HG03175 (cell line): ENCODE measurements around the gene MATK.
"Not testable (repeated sequence)": the region's sequence is repeated elsewhere in the genome, so short reads cannot be mapped to it uniquely, and the experiment has no call there.

Experiments
- ATAC-seq: cut with Tn5 transposase; IDR thresholded peaks from one replicate; pipeline ENCODE4 v1.9.1; 2021; ENCODE audit warnings: mild to moderate bottlenecking, moderate library complexity; ENCODE audit not compliant: unreplicated experiment

MATK gene

GRCh38 chr19:3771000-3771905, 14.9 kb downstream of the MATK start:
- no peak for ATAC-seq

DNA sequence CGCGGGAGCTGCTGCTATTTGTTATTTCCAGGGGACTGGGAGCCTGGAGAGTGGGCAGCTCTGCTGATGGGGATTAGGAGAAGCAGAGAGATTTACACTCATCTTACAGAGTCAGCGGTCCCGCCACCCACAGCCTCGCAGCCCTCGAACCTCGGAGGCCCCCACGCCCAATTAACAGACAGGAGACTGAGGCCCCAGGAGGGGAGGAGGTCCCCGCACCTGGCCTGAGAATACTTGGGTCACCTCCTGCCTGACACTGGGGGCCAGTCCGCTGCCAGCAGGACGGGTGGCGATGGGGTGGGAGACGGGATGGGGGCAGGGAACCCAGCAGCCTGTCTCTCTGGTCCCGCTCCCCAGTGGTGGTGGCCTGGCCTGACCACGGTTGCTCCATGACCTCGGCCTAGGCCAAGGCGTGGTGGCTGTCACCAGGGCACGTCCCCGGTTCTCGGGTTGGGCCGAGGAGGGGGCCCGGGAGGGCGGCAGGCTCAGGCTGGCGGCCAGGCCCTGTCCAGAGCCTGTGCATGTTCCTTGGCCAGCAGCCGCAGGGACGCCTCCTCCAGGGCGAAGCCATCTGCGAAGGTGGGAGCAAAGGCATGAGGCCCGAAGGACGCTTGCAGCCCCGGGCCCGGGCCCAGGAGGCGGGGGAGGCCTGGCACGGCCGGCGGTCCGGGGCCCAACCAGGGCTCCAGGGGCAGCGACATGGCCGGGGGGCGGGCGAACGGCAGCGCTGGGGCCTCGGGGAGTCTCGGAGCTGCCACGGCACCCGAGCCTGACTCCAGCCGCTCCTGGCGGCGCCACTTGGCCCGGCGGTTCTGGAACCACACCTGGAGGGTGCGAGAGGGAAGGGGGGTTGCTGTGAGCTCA, 15.8 kb downstream of the MATK start:
- ATAC-seq: no peak

DNA sequence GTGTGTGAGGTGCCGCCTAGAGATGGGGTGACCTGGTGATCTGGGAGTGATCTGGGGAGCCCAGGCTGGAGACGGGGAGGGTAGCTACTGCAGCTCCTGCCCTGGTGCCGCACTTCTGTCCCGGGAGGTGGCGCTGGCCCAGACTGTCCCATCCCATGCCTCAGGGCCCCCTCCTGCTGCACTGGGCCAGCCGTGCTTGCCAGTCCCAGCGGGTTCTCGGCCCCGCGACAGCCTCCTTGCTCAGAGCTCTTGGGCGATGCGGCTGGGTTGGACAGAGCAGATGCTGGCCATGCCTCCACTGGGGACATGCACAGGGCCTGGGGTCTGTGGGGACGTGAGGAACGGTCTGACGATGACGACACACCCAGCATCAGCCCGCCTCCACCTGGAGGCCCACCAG, 16.7 kb downstream of the MATK start:
- no peak for ATAC-seq

- ATAC-seq: no peak
Measured at GRCh38 chr19:3768748-3769099, 17.5 kb downstream of the MATK start.

DNA sequence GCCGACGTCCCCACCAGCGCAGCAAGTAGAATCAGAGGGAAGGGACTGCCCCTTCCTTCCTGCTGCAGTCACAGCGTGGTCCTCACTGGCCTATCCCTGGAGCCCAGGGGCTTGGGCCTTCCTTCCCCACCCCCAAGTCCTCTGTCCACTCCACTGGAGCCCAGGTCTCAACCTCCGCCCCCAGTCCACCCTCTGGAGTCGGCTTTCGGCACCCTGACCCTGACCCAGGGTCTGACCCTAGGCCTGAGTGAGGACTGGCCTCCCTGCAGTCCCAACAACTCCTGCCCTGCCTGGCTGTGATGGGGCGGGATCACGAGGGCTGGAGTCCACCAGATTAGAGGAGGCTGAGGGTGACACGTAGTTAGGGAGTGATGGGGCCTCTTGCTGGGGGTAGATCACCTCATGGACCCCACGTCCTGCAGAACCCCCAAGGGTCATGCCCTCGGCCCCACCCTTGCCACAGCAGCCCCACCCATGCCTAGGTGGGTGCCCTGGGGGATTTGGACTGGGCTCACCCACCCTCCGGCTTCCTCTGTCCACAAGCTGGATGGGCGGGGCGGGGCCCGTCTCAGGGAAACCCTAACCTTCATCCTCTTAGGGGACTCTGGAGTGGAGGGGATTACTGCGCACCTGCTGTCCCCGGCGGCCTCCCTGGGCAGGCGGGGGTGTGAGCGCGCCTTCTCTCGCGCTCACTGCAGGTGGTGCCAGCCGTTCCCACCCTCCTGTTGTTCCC, 18.0 kb downstream of the MATK start:
- no peak for ATAC-seq

GRCh38 chr19:3767050-3767449, 19.1 kb downstream of the MATK start:
- no peak for ATAC-seq

DNA sequence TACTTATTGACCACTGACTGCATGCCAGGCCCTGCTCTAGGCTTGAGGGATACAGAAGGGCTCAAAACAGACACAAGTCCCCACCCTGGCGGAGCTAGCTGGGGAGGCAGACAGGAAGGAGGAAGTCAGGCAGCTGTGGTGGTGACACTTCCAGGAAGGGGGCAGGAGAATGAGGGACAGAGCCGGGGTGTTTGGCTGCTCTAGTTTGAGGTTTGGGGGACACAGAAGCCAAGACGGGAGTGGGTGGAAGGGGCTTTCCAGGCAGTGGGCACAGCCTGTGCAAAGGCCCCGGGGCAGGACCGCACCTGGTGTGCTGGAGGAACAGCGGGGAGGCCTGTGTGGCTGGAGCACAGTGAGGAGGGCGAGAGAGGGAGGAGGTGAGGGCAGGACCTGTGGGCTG, 19.7 kb downstream of the MATK start:
- ATAC-seq: no peak

DNA sequence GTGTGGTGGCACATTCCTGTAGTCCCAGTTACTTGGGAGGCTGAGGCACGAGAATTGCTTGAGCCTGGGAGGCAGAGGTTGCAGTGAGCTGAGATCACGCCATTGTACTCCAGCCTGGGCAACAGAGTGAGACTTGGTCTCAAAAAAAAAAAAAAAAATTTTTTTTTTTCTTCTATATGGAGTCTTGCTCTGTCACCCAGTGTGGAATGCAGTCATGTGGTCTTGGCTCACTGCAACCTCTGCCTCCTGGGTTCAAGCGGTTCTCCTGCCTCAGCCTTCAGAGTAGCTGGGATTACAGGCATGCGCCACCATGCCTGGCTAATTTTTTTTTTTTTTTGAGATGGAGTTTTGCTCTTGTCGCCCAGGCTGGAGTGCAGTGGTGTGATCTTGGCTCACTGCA, 20.4 kb downstream of the MATK start:
- not testable (repeated sequence) for ATAC-seq

DNA sequence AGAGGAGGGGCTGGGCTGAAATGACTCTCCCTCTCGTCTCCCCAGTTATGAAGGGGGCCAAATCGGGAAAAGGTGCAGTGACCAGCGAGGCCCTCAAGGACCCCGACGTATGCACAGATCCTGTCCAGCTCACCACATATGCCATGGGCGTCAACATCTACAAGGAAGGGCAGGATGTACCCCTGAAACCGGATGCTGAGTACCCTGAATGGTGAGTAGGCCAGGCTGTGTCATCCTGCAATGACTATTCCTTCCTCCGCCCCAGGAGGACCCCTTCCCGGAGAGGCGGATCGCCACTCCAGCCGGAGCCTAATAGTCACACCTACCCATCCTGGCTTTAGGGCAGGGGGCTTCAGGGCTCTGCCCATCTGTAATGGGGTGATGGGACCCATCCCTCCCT, 21.1 kb downstream of the MATK start:
- no peak for ATAC-seq

DNA sequence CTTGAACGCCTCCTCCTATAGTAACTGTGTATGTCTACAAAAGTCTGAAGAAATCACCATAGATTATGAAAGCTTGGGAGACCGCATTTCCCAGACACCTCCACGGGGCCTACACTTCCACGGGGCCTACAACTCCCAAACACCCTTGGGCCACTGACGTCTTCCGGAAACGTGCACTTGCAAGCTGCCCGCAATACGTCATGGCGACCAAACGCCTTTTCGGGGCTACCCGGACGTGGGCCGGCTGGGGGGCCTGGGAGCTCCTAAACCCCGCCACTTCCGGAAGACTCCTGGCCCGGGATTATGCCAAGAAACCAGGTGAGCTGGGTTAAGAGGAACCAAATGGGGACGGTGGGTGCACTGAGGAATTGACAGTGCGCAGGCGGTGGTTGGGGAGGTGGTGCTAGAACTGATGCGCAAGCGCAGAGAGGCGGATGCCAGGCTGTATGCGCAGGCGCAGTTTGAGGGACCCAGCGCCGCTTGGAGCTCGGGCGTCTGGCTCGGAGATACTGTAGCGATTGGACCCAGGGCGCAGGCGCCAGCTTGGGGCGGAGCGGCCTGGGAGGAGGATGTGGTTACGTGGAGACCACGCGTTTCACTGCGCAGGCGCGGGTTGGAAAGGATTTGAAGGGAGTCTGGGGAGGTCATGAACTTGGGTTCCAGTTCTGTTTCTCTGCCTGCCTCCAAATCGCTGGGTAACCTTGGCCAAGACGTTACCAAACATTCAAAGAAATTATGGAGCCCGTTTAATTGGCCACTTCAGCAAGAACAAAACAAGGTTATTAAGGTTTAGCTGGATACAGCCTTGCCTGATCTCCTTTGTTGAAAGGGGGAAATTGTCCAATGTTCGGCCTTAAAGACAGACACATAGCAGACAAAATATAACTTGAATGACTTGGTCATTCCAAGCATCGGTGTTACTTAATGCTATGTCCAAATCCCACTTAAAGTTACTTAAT, 23.4 kb downstream of the MATK start, which contains the start of gene MRPL54:
MRPL54 (plus strand) TSS at position 182 of the 959 bp plus-strand sequence; CDS start at position 201, 19 bp downstream.
- ATAC-seq: peak; percentile 77

DNA sequence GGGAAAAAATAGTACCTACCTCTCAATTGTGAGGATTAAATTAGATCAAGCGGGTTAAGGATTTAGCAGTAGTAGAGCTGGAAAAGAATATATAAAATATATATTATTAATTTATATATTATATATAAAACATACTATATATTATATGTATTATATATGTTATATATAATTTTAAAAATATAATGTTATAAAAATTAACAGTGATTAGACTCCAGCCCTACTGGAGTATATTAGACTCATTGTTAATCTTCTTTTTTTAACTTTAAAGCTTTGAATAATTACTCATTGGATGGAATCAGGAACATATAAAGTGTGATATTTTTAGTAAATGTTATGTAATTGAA, 24.1 kb downstream of the MATK start:
- no peak for ATAC-seq

GRCh38 chr19:3761382-3762129, 24.6 kb downstream of the MATK start, which contains the start of gene APBA3:
Gene APBA3, minus strand, starts transcription at chr19:3761692. Its CDS starts 1,428 bp downstream, at chr19:3760264.
- peak; percentile 44 for ATAC-seq

GRCh38 chr19:3760871-3761361, 25.3 kb downstream of the MATK start:
- ATAC-seq: no peak

- no peak for ATAC-seq
Measured at GRCh38 chr19:3759482-3760254, 26.5 kb downstream of the MATK start.

DNA sequence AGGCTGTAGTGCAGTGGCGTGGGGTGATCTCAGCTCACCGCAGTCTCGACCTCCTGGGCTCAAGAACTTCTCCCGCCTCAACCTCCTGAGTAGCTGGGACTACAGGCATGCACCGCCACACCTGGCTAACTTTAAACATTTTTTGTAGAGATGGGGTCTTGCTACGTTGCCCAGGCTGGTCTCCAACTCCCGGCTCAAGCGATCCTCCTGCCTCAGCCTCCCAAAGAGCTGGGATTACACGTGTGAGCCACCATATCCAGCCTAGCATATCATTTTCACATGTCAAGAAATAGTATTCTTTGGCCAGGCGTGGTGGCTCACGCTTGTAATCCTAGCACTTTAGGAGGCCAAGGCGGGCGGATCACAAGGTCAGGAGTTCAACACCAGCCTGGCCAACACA, 27.9 kb downstream of the MATK start:
- ATAC-seq: not testable (repeated sequence)

GRCh38 chr19:3757705-3758104, 28.5 kb downstream of the MATK start:
- not testable (repeated sequence) for ATAC-seq

DNA sequence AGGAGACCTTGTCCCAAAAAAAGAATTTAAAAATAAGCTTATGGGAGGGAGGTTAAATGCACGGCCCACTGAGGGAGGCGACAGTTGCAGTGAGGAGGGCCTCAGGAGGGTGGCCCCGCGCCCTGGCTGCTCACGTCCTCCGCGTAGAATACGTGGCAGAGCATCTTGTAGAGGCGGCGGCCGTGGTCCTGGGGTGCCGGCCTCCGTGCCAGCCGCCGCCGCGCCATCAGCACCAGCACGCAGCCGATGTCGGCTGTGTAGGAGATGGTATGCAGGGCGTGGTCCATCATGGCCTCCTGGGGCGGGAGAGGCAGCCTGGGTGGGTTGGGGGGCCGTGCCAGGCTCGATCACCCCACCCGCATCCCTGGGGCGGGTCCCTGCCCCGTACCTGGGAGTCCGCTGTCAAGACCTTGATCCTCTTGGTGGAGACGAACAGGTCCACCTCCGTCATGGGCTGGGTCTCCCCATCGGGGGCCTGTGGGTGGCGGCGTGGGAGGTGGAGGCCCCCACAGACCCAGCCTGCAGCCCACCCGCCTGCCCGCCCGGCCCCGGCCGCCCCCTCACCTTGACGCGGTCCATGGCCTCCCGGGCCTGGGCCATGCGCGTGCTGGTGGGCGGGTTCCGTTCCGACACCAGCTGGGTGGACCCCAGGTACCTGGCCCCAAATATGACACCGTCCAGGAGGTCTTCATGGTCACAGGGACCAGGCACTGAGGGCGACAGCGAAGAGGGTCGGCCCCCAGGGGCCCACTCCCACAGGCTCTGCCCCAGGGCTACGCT, 32.4 kb downstream of the MATK start:
- ATAC-seq: no peak

- no peak for ATAC-seq
Measured at GRCh38 chr19:3752492-3752891, 33.7 kb downstream of the MATK start.
